Measurements from ENCODE around the gene SLC22A2.

Gene SLC22A2

GRCh38 chr6:160201061-160201460, 57.6 kb downstream of the SLC22A2 start:
- no peak overlapping the region for H2BK5ac ChIP-seq (ENCODE audit: low read depth, low read length, poor library complexity, severe bottlenecking)
- no peaks in the 10 kb centered on the region for H3K36me3 ChIP-seq (ENCODE audit: control insufficient read depth in 1 of 2, insufficient read depth in 2 of 2, low read depth in 1 of 2, low read length in 2 of 2)
- no peak overlapping the region for H3K18ac ChIP-seq (ENCODE audit: low read depth in 1 of 2, low read length in 2 of 2)
- no peak overlapping the region for H3K4me3 ChIP-seq (ENCODE audit: insufficient read depth in 1 of 2, low read depth in 1 of 2, low read length in 2 of 2)
- H3K9me3 ChIP-seq (ENCODE audit: control insufficient read depth, low read length): peaks cover 3% of the 10 kb centered on the region
- 79% methylated on average over 2 of the region's 2 CpGs for WGBS
- no peak overlapping the region for H3K23ac ChIP-seq (ENCODE audit: low read length in 2 of 2)
- no peak overlapping the region for H4K91ac ChIP-seq (ENCODE audit: low read length)
- H3K4me2 ChIP-seq (ENCODE audit: low read length, poor library complexity, severe bottlenecking): no peak overlapping the region
- H3K14ac ChIP-seq (ENCODE audit: low read length in 2 of 2): no peak overlapping the region
- no peak overlapping the region for H2BK120ac ChIP-seq (ENCODE audit: low read depth, low read length)
- H3K79me1 ChIP-seq (replicated peaks; ENCODE audit: low read length, poor library complexity, severe bottlenecking): no peaks in the 10 kb centered on the region
- H2BK12ac ChIP-seq (ENCODE audit: low read length in 2 of 2): no peak overlapping the region
- H3K27me3 ChIP-seq (ENCODE audit: control insufficient read depth in 1 of 2, insufficient read depth in 1 of 2, low read length in 2 of 2): no peaks in the 10 kb centered on the region
- no peak for DNase-seq
- H4K8ac ChIP-seq (ENCODE audit: low read length): no peak overlapping the region
- peak overlapping the region; percentile 42 for H2AK5ac ChIP-seq (ENCODE audit: low read length, severe bottlenecking)
- H3K27ac ChIP-seq (ENCODE audit: low read length, poor library complexity, severe bottlenecking): no peak overlapping the region
- H3K9ac ChIP-seq (ENCODE audit: low read length): no peak overlapping the region
- no peak overlapping the region for H3K4ac ChIP-seq (ENCODE audit: low read depth in 1 of 2, low read length in 2 of 2)
- H2BK15ac ChIP-seq (ENCODE audit: low read depth, poor library complexity, severe bottlenecking): no peak overlapping the region
- peaks cover 7% of the 10 kb centered on the region for H3K4me1 ChIP-seq (ENCODE audit: control insufficient read depth, insufficient read depth, low read depth, low read length)
- no peak overlapping the region for H2AFZ ChIP-seq (ENCODE audit: low read depth, low read length)

GRCh38 chr6:160198606-160199211, 59.9 kb downstream of the SLC22A2 start:
- H2BK12ac ChIP-seq (ENCODE audit: low read length in 2 of 2): no peak overlapping the region
- no peak overlapping the region for H4K8ac ChIP-seq (ENCODE audit: low read length)
- peak overlapping the region; percentile 87 for H3K27ac ChIP-seq (ENCODE audit: low read length, poor library complexity, severe bottlenecking)
- 19% methylated on average over 2 of the region's 3 CpGs for WGBS
- no peak overlapping the region for H2AFZ ChIP-seq (ENCODE audit: low read depth, low read length)
- peaks cover 26% of the 10 kb centered on the region for H3K9me3 ChIP-seq (ENCODE audit: control insufficient read depth, low read length)
- H2BK15ac ChIP-seq (ENCODE audit: low read depth, poor library complexity, severe bottlenecking): no peak overlapping the region
- no peak overlapping the region for H3K4ac ChIP-seq (ENCODE audit: low read depth in 1 of 2, low read length in 2 of 2)
- no peak overlapping the region for H2BK5ac ChIP-seq (ENCODE audit: low read depth, low read length, poor library complexity, severe bottlenecking)
- H3K36me3 ChIP-seq (ENCODE audit: control insufficient read depth in 1 of 2, insufficient read depth in 2 of 2, low read depth in 1 of 2, low read length in 2 of 2): no peaks in the 10 kb centered on the region
- peak overlapping the region; percentile 13 for H3K4me2 ChIP-seq (ENCODE audit: low read length, poor library complexity, severe bottlenecking)
- DNase-seq: no peak
- no peak overlapping the region for H3K18ac ChIP-seq (ENCODE audit: low read depth in 1 of 2, low read length in 2 of 2)
- no peak overlapping the region for H3K14ac ChIP-seq (ENCODE audit: low read length in 2 of 2)
- H3K4me3 ChIP-seq (ENCODE audit: insufficient read depth in 1 of 2, low read depth in 1 of 2, low read length in 2 of 2): no peak overlapping the region
- no peak overlapping the region for H3K9ac ChIP-seq (ENCODE audit: low read length)
- no peak overlapping the region for H2AK5ac ChIP-seq (ENCODE audit: low read length, severe bottlenecking)
- H3K27me3 ChIP-seq (ENCODE audit: control insufficient read depth in 1 of 2, insufficient read depth in 1 of 2, low read length in 2 of 2): no peaks in the 10 kb centered on the region
- H3K23ac ChIP-seq (ENCODE audit: low read length in 2 of 2): no peak overlapping the region
- no peak overlapping the region for H2BK120ac ChIP-seq (ENCODE audit: low read depth, low read length)
- H3K79me1 ChIP-seq (replicated peaks; ENCODE audit: low read length, poor library complexity, severe bottlenecking): no peaks in the 10 kb centered on the region
- peaks cover 7% of the 10 kb centered on the region for H3K4me1 ChIP-seq (ENCODE audit: control insufficient read depth, insufficient read depth, low read depth, low read length)
- H4K91ac ChIP-seq (ENCODE audit: low read length): no peak overlapping the region

GRCh38 chr6:160197662-160198061, 61.0 kb downstream of the SLC22A2 start:
- Histone ChIP-seq H2AFZ (ENCODE audit: low read depth, low read length) (no peak overlapping the region), H3K14ac (ENCODE audit: low read length in 2 of 2) (no peak overlapping the region), H3K36me3 (ENCODE audit: control insufficient read depth in 1 of 2, insufficient read depth in 2 of 2, low read depth in 1 of 2, low read length in 2 of 2) (no peaks in the 10 kb centered on the region), H2BK5ac (ENCODE audit: low read depth, low read length, poor library complexity, severe bottlenecking) (no peak overlapping the region), H3K9ac (ENCODE audit: low read length) (no peak overlapping the region), H3K4me3 (ENCODE audit: insufficient read depth in 1 of 2, low read depth in 1 of 2, low read length in 2 of 2) (no peak overlapping the region), H2AK5ac (ENCODE audit: low read length, severe bottlenecking) (no peak overlapping the region), H3K4me2 (ENCODE audit: low read length, poor library complexity, severe bottlenecking) (no peak overlapping the region), H3K27ac (ENCODE audit: low read length, poor library complexity, severe bottlenecking) (no peak overlapping the region), H4K91ac (ENCODE audit: low read length) (no peak overlapping the region), H3K4ac (ENCODE audit: low read depth in 1 of 2, low read length in 2 of 2) (no peak overlapping the region), H3K9me3 (ENCODE audit: control insufficient read depth, low read length) (peaks cover 36% of the 10 kb centered on the region), H3K23ac (ENCODE audit: low read length in 2 of 2) (no peak overlapping the region), H3K4me1 (ENCODE audit: control insufficient read depth, insufficient read depth, low read depth, low read length) (peaks cover 5% of the 10 kb centered on the region), H3K27me3 (ENCODE audit: control insufficient read depth in 1 of 2, insufficient read depth in 1 of 2, low read length in 2 of 2) (no peaks in the 10 kb centered on the region), H4K8ac (ENCODE audit: low read length) (no peak overlapping the region), H3K18ac (ENCODE audit: low read depth in 1 of 2, low read length in 2 of 2) (no peak overlapping the region), H2BK12ac (ENCODE audit: low read length in 2 of 2) (no peak overlapping the region), H3K79me1 (replicated peaks; ENCODE audit: low read length, poor library complexity, severe bottlenecking) (no peaks in the 10 kb centered on the region), H2BK120ac (ENCODE audit: low read depth, low read length) (no peak overlapping the region), H2BK15ac (ENCODE audit: low read depth, poor library complexity, severe bottlenecking) (no peak overlapping the region)
- DNase-seq: no peak

GRCh38 chr6:160194808-160195207, 63.8 kb downstream of the SLC22A2 start:
- no peaks in the 10 kb centered on the region for H3K36me3 ChIP-seq (ENCODE audit: control insufficient read depth in 1 of 2, insufficient read depth in 2 of 2, low read depth in 1 of 2, low read length in 2 of 2)
- no peak overlapping the region for H4K91ac ChIP-seq (ENCODE audit: low read length)
- no peaks in the 10 kb centered on the region for H3K27me3 ChIP-seq (ENCODE audit: control insufficient read depth in 1 of 2, insufficient read depth in 1 of 2, low read length in 2 of 2)
- no peak overlapping the region for H3K4ac ChIP-seq (ENCODE audit: low read depth in 1 of 2, low read length in 2 of 2)
- no peak overlapping the region for H2BK15ac ChIP-seq (ENCODE audit: low read depth, poor library complexity, severe bottlenecking)
- no peak overlapping the region for H3K9ac ChIP-seq (ENCODE audit: low read length)
- no peak overlapping the region for H2AFZ ChIP-seq (ENCODE audit: low read depth, low read length)
- H3K14ac ChIP-seq (ENCODE audit: low read length in 2 of 2): no peak overlapping the region
- no peak overlapping the region for H2BK12ac ChIP-seq (ENCODE audit: low read length in 2 of 2)
- H3K4me2 ChIP-seq (ENCODE audit: low read length, poor library complexity, severe bottlenecking): no peak overlapping the region
- H3K23ac ChIP-seq (ENCODE audit: low read length in 2 of 2): no peak overlapping the region
- H3K27ac ChIP-seq (ENCODE audit: low read length, poor library complexity, severe bottlenecking): no peak overlapping the region
- H3K4me1 ChIP-seq (ENCODE audit: control insufficient read depth, insufficient read depth, low read depth, low read length): no peaks in the 10 kb centered on the region
- H3K4me3 ChIP-seq (ENCODE audit: insufficient read depth in 1 of 2, low read depth in 1 of 2, low read length in 2 of 2): no peak overlapping the region
- no peak overlapping the region for H3K18ac ChIP-seq (ENCODE audit: low read depth in 1 of 2, low read length in 2 of 2)
- no peak overlapping the region for H2AK5ac ChIP-seq (ENCODE audit: low read length, severe bottlenecking)
- no CpG with 5 or more reads among the region's 1 CpG for WGBS
- no peak overlapping the region for H2BK5ac ChIP-seq (ENCODE audit: low read depth, low read length, poor library complexity, severe bottlenecking)
- no peak for DNase-seq
- no peak overlapping the region for H4K8ac ChIP-seq (ENCODE audit: low read length)
- H3K79me1 ChIP-seq (replicated peaks; ENCODE audit: low read length, poor library complexity, severe bottlenecking): no peaks in the 10 kb centered on the region
- H3K9me3 ChIP-seq (ENCODE audit: control insufficient read depth, low read length): peaks cover 45% of the 10 kb centered on the region
- H2BK120ac ChIP-seq (ENCODE audit: low read depth, low read length): no peak overlapping the region
